Hepatocyte (in vitro differentiated cells): ENCODE measurements around the gene RASA1. TPM values are rescaled to one million over a fixed set of nuclear protein-coding genes. Genes with fewer than 3 reads are reported as not detected.
A peak's percentile ranks its signal among the peaks of the same experiment; 100 is the strongest.

Experiments
- DNase-seq: peaks from one replicate; pipeline ENCODE4 v3.0.0-alpha.2; 2016; ENCODE audit warnings: low spot score
- H2AFZ ChIP-seq: fragments of 200-600 bp; sonication (generic); 2 replicates; pipeline ENCODE4 v1.6.0; 2016; ENCODE audit warnings: antibody characterized with exemption, mild to moderate bottlenecking
- H3K27ac ChIP-seq: fragments of 200-600 bp; sonication (generic); 2 replicates; pipeline ENCODE4 v1.5.1; 2016; ENCODE audit warnings: mild to moderate bottlenecking
- H3K27me3 ChIP-seq: fragments of 200-600 bp; sonication (generic); 2 replicates; pipeline ENCODE4 v1.6.1; 2016
- H3K36me3 ChIP-seq: fragments of 200-600 bp; sonication (generic); replicated peaks from 2 replicates; pipeline ENCODE4 v1.5.1; 2016; ENCODE audit warnings: low read depth; ENCODE audit not compliant: insufficient read depth
- H3K4me1 ChIP-seq: fragments of 200-600 bp; sonication (generic); 2 replicates; pipeline ENCODE4 v1.5.1; 2016; ENCODE audit warnings: mild to moderate bottlenecking, moderate library complexity; ENCODE audit not compliant: insufficient read depth
- H3K4me2 ChIP-seq: fragments of 200-600 bp; sonication (generic); 2 replicates; pipeline ENCODE4 v1.6.0; 2016
- H3K4me3 ChIP-seq: fragments of 200-600 bp; sonication (generic); 2 replicates; pipeline ENCODE4 v1.5.1; 2016; ENCODE audit warnings: mild to moderate bottlenecking
- H3K79me2 ChIP-seq: fragments of 200-600 bp; sonication (generic); 2 replicates; pipeline ENCODE4 v1.6.0; 2017; ENCODE audit warnings: mild to moderate bottlenecking
- H3K9me2 ChIP-seq: fragments of 200-600 bp; sonication (generic); replicated peaks from 2 replicates; pipeline ENCODE4 v1.6.0; 2017; ENCODE audit warnings: mild to moderate bottlenecking; ENCODE audit not compliant: insufficient read depth
- H3K9me3 ChIP-seq: fragments of 200-600 bp; sonication (generic); 2 replicates; pipeline ENCODE4 v1.5.1; 2016; ENCODE audit warnings: low read depth, mild to moderate bottlenecking
- H4K20me1 ChIP-seq: fragments of 200-600 bp; sonication (generic); 2 replicates; pipeline ENCODE4 v1.6.0; 2016; ENCODE audit warnings: mild to moderate bottlenecking; ENCODE audit not compliant: insufficient read depth, poor library complexity, severe bottlenecking
- CTCF ChIP-seq: fragments of 200-600 bp; sonication (generic); IDR thresholded peaks from 2 replicates; pipeline ENCODE4 v1.5.1; 2016; ENCODE audit warnings: antibody characterized with exemption, mild to moderate bottlenecking; ENCODE audit not compliant: poor library complexity
- EZH2 ChIP-seq: fragments of 200-600 bp; sonication (generic); IDR thresholded peaks from 2 replicates; pipeline ENCODE4 v1.6.1; 2016; ENCODE audit warnings: antibody characterized with exemption, mild to moderate bottlenecking, borderline replicate concordance
- EZH2phosphoT487 ChIP-seq: fragments of 200-600 bp; sonication (generic); IDR thresholded peaks from one replicate; pipeline ENCODE4 v1.6.1; 2018; ENCODE audit warnings: antibody characterized with exemption, mild to moderate bottlenecking, low read depth, moderate library complexity; ENCODE audit not compliant: unreplicated experiment, severe bottlenecking
- WGBS: methylation state at CpG from one replicate; pipeline ENCODE4 v1.1.6; 2016; ENCODE audit warnings: low lambda C conversion rate; ENCODE audit errors: missing lambda C conversion rate; 5-methylcytosine and 5-hydroxymethylcytosine counted together
- polyA plus RNA-seq: library from polyadenylated mRNA; unstranded; fragments of >200 nt; fragmentation: Nextera tagmentation; extraction: Ambion mirVana; gene quantifications from 2 replicates; pipeline ENCODE4 v1.2.1, GENCODE V29; 2016
- total RNA-seq: library from RNA; depleted of rRNA; stranded (reverse); fragments of >200 nt; gene quantifications from 2 replicates; pipeline ENCODE4 v1.2.3, GENCODE V29; 2014

RASA1 gene
- total RNA-seq, result 25.8 and 33.5 TPM in 2 replicates
- polyA plus RNA-seq, result 13.6 and 13.7 TPM in 2 replicates

GRCh38 chr5:87267574-87268125 lies at the start of gene RASA1:
TSS of gene RASA1 (plus strand) at chr5:87267883. CDS start at chr5:87268452, 569 bp downstream.
- Histone ChIP-seq H3K27ac (peak within 1 kb of the TSS; percentile 98), H3K79me2 (peaks cover 42% of the 10 kb centered on the region), H2AFZ (peak within 1 kb of the TSS; percentile 93), H3K27me3 (no peaks in the 10 kb centered on the region), H3K4me1 (peaks cover 8% of the 10 kb centered on the region), H3K9me2 (no peaks in the 10 kb centered on the region), H3K36me3 (no peaks in the 10 kb centered on the region), H3K9me3 (no peaks in the 10 kb centered on the region), H3K4me3 (peak within 1 kb of the TSS; percentile 98), H3K4me2 (peak within 1 kb of the TSS; percentile 90), H4K20me1 (peaks cover 15% of the 10 kb centered on the region)
- 0% methylated on average over 13 of the region's 46 CpGs for WGBS
- TF ChIP-seq EZH2 (no peak), CTCF (no peak), EZH2phosphoT487 (no peak)
- DNase-seq, result peak; percentile 96

GRCh38 chr5:87229780-87230179 lies 37.9 kb upstream of the RASA1 start:
- WGBS, result 75% methylated on average over 2 of the region's 2 CpGs
- TF ChIP-seq CTCF (no peak), EZH2phosphoT487 (no peak), EZH2 (no peak)
- no peak overlapping the region for H3K4me2 ChIP-seq

GRCh38 chr5:87231037-87231808 lies 36.5 kb upstream of the RASA1 start:
- 79% methylated on average over 5 of the region's 5 CpGs for WGBS
- TF ChIP-seq EZH2, result no peak
- TF ChIP-seq CTCF, result no peak
- no peak for TF ChIP-seq EZH2phosphoT487
- no peaks in the 10 kb centered on the region for H3K79me2 ChIP-seq
- no peaks in the 10 kb centered on the region for H3K36me3 ChIP-seq
- DNase-seq, result no peak
- H2AFZ ChIP-seq, result no peak overlapping the region
- H3K4me2 ChIP-seq, result no peak overlapping the region
- no peak overlapping the region for H3K27ac ChIP-seq
- H3K9me2 ChIP-seq, result no peaks in the 10 kb centered on the region
- no peak overlapping the region for H3K4me3 ChIP-seq
- no peaks in the 10 kb centered on the region for H3K27me3 ChIP-seq
- no peaks in the 10 kb centered on the region for H3K4me1 ChIP-seq
- H4K20me1 ChIP-seq, result no peaks in the 10 kb centered on the region
- H3K9me3 ChIP-seq, result no peaks in the 10 kb centered on the region

More at GRCh38 chr5:87229780-87230179, 37.9 kb upstream of the RASA1 start:
- no peaks in the 10 kb centered on the region for H3K79me2 ChIP-seq
- no peak overlapping the region for H2AFZ ChIP-seq
- no peaks in the 10 kb centered on the region for H3K9me3 ChIP-seq
- no peaks in the 10 kb centered on the region for H3K4me1 ChIP-seq
- no peaks in the 10 kb centered on the region for H3K27me3 ChIP-seq
- no peak for DNase-seq
- no peaks in the 10 kb centered on the region for H4K20me1 ChIP-seq
- H3K27ac ChIP-seq, result no peak overlapping the region
- H3K4me3 ChIP-seq, result no peak overlapping the region
- no peaks in the 10 kb centered on the region for H3K36me3 ChIP-seq
- no peaks in the 10 kb centered on the region for H3K9me2 ChIP-seq
